Measurements from ENCODE around the gene BAIAP2.

GRCh38 chr17:81111066-81111465, 76.1 kb downstream of the BAIAP2 start:
- TF ChIP-seq POLR2AphosphoS5 (IDR thresholded peaks at IDR 0.05) = no peak
- no peak for TF ChIP-seq EP300 (IDR thresholded peaks at IDR 0.05)
- TF ChIP-seq CTCF (IDR thresholded peaks at IDR 0.05) = no peak
